Liver (tissue), 9 donors: ENCODE data around the gene SLC44A3. TPM values are rescaled to one million over a fixed set of nuclear protein-coding genes. Genes with fewer than 3 reads are reported as not detected.

Experiments
- DNase-seq: peaks from one replicate; pipeline ENCODE4 v3.0.0-alpha.2; 2017; ENCODE audit warnings: low spot score
- H3K27ac ChIP-seq, 2 donors: one replicate each; pipeline ENCODE4 v1.7.0; 2013; ENCODE audit warnings: inconsistent platforms in 2 of 2, low read length in 2 of 2, control low read depth in 1 of 2, low read depth in 1 of 2, mild to moderate bottlenecking in 1 of 2
- H3K27me3 ChIP-seq, 4 donors: one replicate each; pipeline versions ENCODE4 v1.6.1 to v1.7.0; 2013; ENCODE audit warnings: low read length in 3 of 4, inconsistent platforms in 1 of 4, mild to moderate bottlenecking in 1 of 4, moderate library complexity in 1 of 4; ENCODE audit not compliant: control insufficient read depth in 4 of 4, insufficient read depth in 4 of 4
- H3K36me3 ChIP-seq, 4 donors: one replicate each; pipeline versions ENCODE4 v1.6.1 to v1.7.0; 2013; ENCODE audit warnings: low read length in 3 of 4, mild to moderate bottlenecking in 3 of 4, low read depth in 1 of 4, moderate library complexity in 1 of 4; ENCODE audit not compliant: control insufficient read depth in 4 of 4, insufficient read depth in 3 of 4
- H3K4me1 ChIP-seq, 4 donors: one replicate each; pipeline versions ENCODE4 v1.6.1 to v1.7.0; 2013; ENCODE audit warnings: low read length in 3 of 4, mild to moderate bottlenecking in 3 of 4, moderate library complexity in 1 of 4; ENCODE audit not compliant: control insufficient read depth in 4 of 4, insufficient read depth in 4 of 4
- H3K4me3 ChIP-seq, 3 donors: one replicate each; pipeline versions ENCODE4 v1.6.1 to v1.7.0; 2013; ENCODE audit warnings: low read length in 3 of 3, control low read depth in 1 of 3, low read depth in 1 of 3, mild to moderate bottlenecking in 1 of 3
- H3K9ac ChIP-seq, 2 donors: one replicate each; pipeline ENCODE4 v1.7.0; 2013; ENCODE audit warnings: low read length in 2 of 2, mild to moderate bottlenecking in 2 of 2, moderate library complexity in 2 of 2, control low read depth in 1 of 2, low read depth in 1 of 2
- H3K9me3 ChIP-seq, 4 donors: one replicate each; pipeline versions ENCODE4 v1.6.1 to v1.7.0; 2013; ENCODE audit warnings: low read length in 3 of 4; ENCODE audit not compliant: control insufficient read depth in 4 of 4
- ATF3 ChIP-seq: IDR thresholded peaks from 2 replicates; pipeline ENCODE4 v1.6.1; 2016; ENCODE audit warnings: antibody characterized with exemption
- CTCF ChIP-seq: fragments of 150-350 bp; IDR thresholded peaks from 2 replicates; pipeline ENCODE4 v1.5.1; 2017; ENCODE audit warnings: improper control_type of control experiment, low read depth, low read length; ENCODE audit not compliant: missing input control
- EGR1 ChIP-seq, 2 donors: IDR thresholded peaks; 2 replicates each; pipeline ENCODE4 v1.6.1; 2016 to 2018; ENCODE audit warnings: antibody characterized with exemption in 2 of 2, low read depth in 2 of 2
- FOXA2 ChIP-seq: IDR thresholded peaks from 2 replicates; pipeline ENCODE4 v1.6.1; 2016; ENCODE audit warnings: antibody characterized with exemption
- GABPA ChIP-seq, 2 donors: IDR thresholded peaks in 1 of 2; conservative IDR thresholded peaks in 1 of 2; 2 replicates each; pipeline ENCODE4 v1.6.1; 2016; ENCODE audit warnings: antibody characterized with exemption in 2 of 2, mild to moderate bottlenecking in 1 of 2, moderate library complexity in 1 of 2
- HNF4A ChIP-seq, 2 donors: conservative IDR thresholded peaks; 2 replicates each; pipeline ENCODE4 v1.6.1; 2016; ENCODE audit warnings: antibody characterized with exemption in 2 of 2, mild to moderate bottlenecking in 2 of 2
- HNF4G ChIP-seq: IDR thresholded peaks from 2 replicates; pipeline ENCODE4 v1.6.1; 2016; ENCODE audit warnings: antibody characterized with exemption
- JUND ChIP-seq, 2 donors: IDR thresholded peaks; 2 replicates each; pipeline ENCODE4 v1.6.1; 2016; ENCODE audit warnings: antibody characterized with exemption in 2 of 2
- NR2F2 ChIP-seq: IDR thresholded peaks from 2 replicates; pipeline ENCODE4 v1.6.1; 2016; ENCODE audit warnings: antibody characterized with exemption
- RAD21 ChIP-seq, 2 donors: IDR thresholded peaks; 2 replicates each; pipeline ENCODE4 v1.6.1; 2016; ENCODE audit warnings: antibody characterized with exemption in 2 of 2, mild to moderate bottlenecking in 2 of 2
- REST ChIP-seq: IDR thresholded peaks from 2 replicates; pipeline ENCODE4 v1.6.1; 2016; ENCODE audit warnings: antibody characterized with exemption, mild to moderate bottlenecking
- RXRA ChIP-seq, 2 donors: IDR thresholded peaks; 2 replicates each; pipeline ENCODE4 v1.6.1; 2017 to 2018; ENCODE audit warnings: antibody characterized with exemption in 2 of 2, mild to moderate bottlenecking in 1 of 2
- SP1 ChIP-seq: IDR thresholded peaks from 2 replicates; pipeline ENCODE4 v1.6.1; 2018; ENCODE audit warnings: antibody characterized with exemption, mild to moderate bottlenecking
- TAF1 ChIP-seq: conservative IDR thresholded peaks from 2 replicates; pipeline ENCODE4 v1.6.1; 2016; ENCODE audit warnings: antibody characterized with exemption, mild to moderate bottlenecking
- YY1 ChIP-seq: IDR thresholded peaks from 2 replicates; pipeline ENCODE4 v1.6.1; 2016; ENCODE audit warnings: antibody characterized with exemption, mild to moderate bottlenecking
- ZBTB33 ChIP-seq: IDR thresholded peaks from 2 replicates; pipeline ENCODE4 v1.6.1; 2016; ENCODE audit warnings: antibody characterized with exemption
- WGBS: extraction: QIAGEN DNeasy Blood & Tissue Kit; methylation state at CpG from one replicate; pipeline ENCODE4 v1.1.7; 2013; 5-methylcytosine and 5-hydroxymethylcytosine counted together
- polyA plus RNA-seq, 2 donors: library from polyadenylated mRNA; stranded (reverse) in 1 of 2; unstranded in 1 of 2; fragments of 200-250 nt in 1 of 2; fragments of >200 nt in 1 of 2; fragmentation: Nextera tagmentation in 1 of 2; extraction: Ambion mirVana in 1 of 2; gene quantifications; one replicate each; pipeline versions ENCODE4 v1.2.1 to v1.2.3, GENCODE V29; 2013 to 2015
- total RNA-seq, 2 donors: library from RNA; depleted of rRNA; stranded (reverse); fragments of >200 nt; gene quantifications; one replicate each; pipeline ENCODE4 v1.2.3, GENCODE V29; 2014
- donor health status: healthy.
- donor health status: healthy.
- donor health status: healthy.
- donor health status: healthy.
- donor health status: healthy.

The SLC44A3 gene
- total and polyA plus RNA-seq, 4 donors: 2.4 to 2.8 (median 2.7) TPM

- peaks cover 0 to 4% (median 3%) of the 10 kb centered on the region in 4 donors for H3K36me3 ChIP-seq
- H3K9ac ChIP-seq: no peak overlapping the region
- no peak for TF ChIP-seq EGR1 (IDR thresholded peaks at IDR 0.05; ENCODE audit: low read depth in 2 of 2)
- no peak for TF ChIP-seq RXRA (IDR thresholded peaks at IDR 0.05)
- no peak for TF ChIP-seq JUND (IDR thresholded peaks at IDR 0.05)
- TF ChIP-seq FOXA2: no peak
- no peak for TF ChIP-seq TAF1
- TF ChIP-seq ATF3: no peak
- no peak for TF ChIP-seq RAD21 (IDR thresholded peaks at IDR 0.05)
- no peak for TF ChIP-seq ZBTB33
- peaks cover 0 to 11% (median 8%) of the 10 kb centered on the region in 4 donors for H3K4me1 ChIP-seq
- no peak overlapping the region for H3K4me3 ChIP-seq
- DNase-seq: no peak
- H3K27me3 ChIP-seq: no peaks in the 10 kb centered on the region
- 61% methylated on average over 9 of the region's 9 CpGs for WGBS
- H3K27ac ChIP-seq: no peak overlapping the region
- H3K9me3 ChIP-seq: no peaks in the 10 kb centered on the region
Measured at GRCh38 chr1:94912263-94913184, 92.4 kb downstream of the SLC44A3 start.

- no peaks in the 10 kb centered on the region for H3K36me3 ChIP-seq
- no peaks in the 10 kb centered on the region for H3K27me3 ChIP-seq
- peaks cover 4 to 24% (median 15%) of the 10 kb centered on the region in 4 donors for H3K4me1 ChIP-seq
- H3K27ac ChIP-seq: no peak overlapping the region
- H3K4me3 ChIP-seq: no peak overlapping the region
- no peak overlapping the region for H3K9ac ChIP-seq
- WGBS: 86% methylated on average over 6 of the region's 6 CpGs
- no peak for DNase-seq
- H3K9me3 ChIP-seq: no peaks in the 10 kb centered on the region
- TF ChIP-seq GABPA (IDR thresholded peaks at IDR 0.05 in 1 of 2, conservative IDR thresholded peaks at IDR 0.05 in 1 of 2) (no peak), SP1 (no peak), NR2F2 (no peak), FOXA2 (no peak), RAD21 (IDR thresholded peaks at IDR 0.05) (no peak), RXRA (IDR thresholded peaks at IDR 0.05) (no peak), ATF3 (no peak), HNF4A (conservative IDR thresholded peaks at IDR 0.05) (no peak), YY1 (no peak), CTCF (no peak), HNF4G (no peak), JUND (IDR thresholded peaks at IDR 0.05) (no peak), REST (no peak)
Measured at GRCh38 chr1:94917251-94917650, 97.1 kb downstream of the SLC44A3 start.
